ENCODE data around the gene DIP2B.

- TF ChIP-seq CTCF (IDR thresholded peaks at IDR 0.05) (no peak), POLR2A (IDR thresholded peaks at IDR 0.05) (no peak), POLR2AphosphoS5 (IDR thresholded peaks at IDR 0.05) (no peak)
Observed at GRCh38 chr12:50723865-50724264, 219.1 kb downstream of the DIP2B start.

Data from upper lobe of left lung (tissue), 4 donors.